GM23338 (cell line): ENCODE results near the gene ADCY7. TPM values are rescaled to one million over a fixed set of nuclear protein-coding genes. Genes with fewer than 3 reads are reported as not detected.

Experiments
- ATAC-seq: fragments of 200-7000 bp; cut with Tn5 transposase; 3 replicates; pipeline ENCODE4 v1.9.1; 2020
- DNase-seq: peaks from one replicate; pipeline ENCODE4 v3.0.0-alpha.2; 2015; ENCODE audit warnings: low spot score
- H2AFZ ChIP-seq: fragments of 200-600 bp; sonication (generic); 2 replicates; pipeline ENCODE4 v1.8.0; 2016; ENCODE audit warnings: antibody characterized with exemption, mild to moderate bottlenecking, moderate library complexity
- H3F3A ChIP-seq: fragments of 200-600 bp; sonication (generic); replicated peaks from 2 replicates; pipeline ENCODE4 v1.8.0; 2017; ENCODE audit warnings: antibody characterized with exemption, mixed run types, low read depth
- H3K27ac ChIP-seq: fragments of 200-600 bp; sonication (generic); 2 replicates; pipeline ENCODE4 v1.6.1; 2016; ENCODE audit warnings: low read depth
- H3K27me3 ChIP-seq: fragments of 200-600 bp; sonication (generic); 2 replicates; pipeline ENCODE4 v1.8.0; 2016; ENCODE audit warnings: mild to moderate bottlenecking, mixed run types, moderate library complexity; ENCODE audit not compliant: insufficient read depth
- H3K36me3 ChIP-seq: fragments of 200-600 bp; sonication (generic); 2 replicates; pipeline ENCODE4 v1.8.0; 2016; ENCODE audit warnings: mild to moderate bottlenecking; ENCODE audit not compliant: insufficient read depth
- H3K4me1 ChIP-seq: fragments of 200-600 bp; sonication (generic); 2 replicates; pipeline ENCODE4 v1.8.0; 2016; ENCODE audit warnings: mild to moderate bottlenecking, moderate library complexity; ENCODE audit not compliant: insufficient read depth
- H3K4me2 ChIP-seq: fragments of 200-600 bp; sonication (generic); 2 replicates; pipeline ENCODE4 v1.7.1; 2017; ENCODE audit warnings: mixed run types
- H3K4me3 ChIP-seq: fragments of 200-600 bp; sonication (generic); 2 replicates; pipeline ENCODE4 v1.6.1; 2016; ENCODE audit warnings: mixed run types
- H3K79me2 ChIP-seq: fragments of 200-600 bp; sonication (generic); replicated peaks from 2 replicates; pipeline ENCODE4 v1.8.0; 2017; ENCODE audit warnings: mild to moderate bottlenecking; ENCODE audit not compliant: insufficient read depth
- H3K9me2 ChIP-seq: fragments of 200-600 bp; sonication (generic); 2 replicates; pipeline ENCODE4 v1.8.0; 2017; ENCODE audit not compliant: insufficient read depth
- H4K20me1 ChIP-seq: fragments of 200-600 bp; sonication (generic); replicated peaks from 2 replicates; pipeline ENCODE4 v1.8.0; 2017; ENCODE audit warnings: mild to moderate bottlenecking; ENCODE audit not compliant: insufficient read depth
- H3K27ac Mint-ChIP-seq: 2 replicates; pipeline ENCODE4 v1.8.0; 2020; ENCODE audit warnings: inconsistent platforms, mild to moderate bottlenecking, moderate library complexity, mixed read lengths
- H3K27me3 Mint-ChIP-seq: 3 replicates; pipeline ENCODE4 v1.8.0; 2022; ENCODE audit warnings: low read depth, mild to moderate bottlenecking, moderate library complexity, mixed read lengths, inconsistent platforms; ENCODE audit not compliant: insufficient read depth, poor library complexity
- H3K36me3 Mint-ChIP-seq: 3 replicates; pipeline ENCODE4 v1.8.0; 2021; ENCODE audit warnings: low read depth, mild to moderate bottlenecking, inconsistent platforms, moderate library complexity, mixed read lengths
- H3K4me1 Mint-ChIP-seq: 3 replicates; pipeline ENCODE4 v1.8.0; 2020; ENCODE audit warnings: mild to moderate bottlenecking, inconsistent platforms, mixed read lengths
- H3K4me3 Mint-ChIP-seq: 3 replicates; pipeline ENCODE4 v1.8.0; 2021; ENCODE audit warnings: moderate library complexity, mild to moderate bottlenecking, inconsistent platforms, mixed read lengths
- H3K9me3 Mint-ChIP-seq: 3 replicates; pipeline ENCODE4 v1.8.0; 2020; ENCODE audit warnings: moderate library complexity, mild to moderate bottlenecking, inconsistent platforms, mixed read lengths
- CREB1 ChIP-seq: fragments of 250-450 bp; sonication (Bioruptor Pico); IDR thresholded peaks from 2 replicates; pipeline ENCODE4 v1.5.0; 2020; ENCODE audit warnings: low read depth, mild to moderate bottlenecking, moderate library complexity
- EZH2 ChIP-seq: fragments of 200-600 bp; sonication (generic); IDR thresholded peaks from one replicate; pipeline ENCODE4 v1.8.0; 2017; ENCODE audit warnings: antibody characterized with exemption, mild to moderate bottlenecking, low read depth; ENCODE audit not compliant: unreplicated experiment
- JUNB ChIP-seq: IDR thresholded peaks from one replicate; pipeline ENCODE4 v1.6.1; 2016; ENCODE audit warnings: antibody characterized with exemption; ENCODE audit not compliant: unreplicated experiment
- NANOG ChIP-seq: IDR thresholded peaks from 2 replicates; pipeline ENCODE4 v1.6.1; 2016; ENCODE audit warnings: antibody characterized with exemption, borderline replicate concordance
- POLR2AphosphoS5 ChIP-seq: IDR thresholded peaks from 2 replicates; pipeline ENCODE4 v1.6.1; 2016; ENCODE audit warnings: antibody characterized with exemption, low read depth
- ZNF114 ChIP-seq: fragments of 250-450 bp; sonication (Bioruptor Pico); IDR thresholded peaks from 2 replicates; pipeline ENCODE4 v1.5.0; 2020; ENCODE audit warnings: mild to moderate bottlenecking, moderate library complexity
- ZNF331 ChIP-seq: fragments of 250-450 bp; sonication (Bioruptor Pico); IDR thresholded peaks from 2 replicates; pipeline ENCODE4 v1.5.0; 2020; ENCODE audit warnings: low read depth, mild to moderate bottlenecking, moderate library complexity
- polyA plus RNA-seq: library from polyadenylated mRNA; unstranded; fragments of >200 nt; fragmentation: Nextera tagmentation; extraction: Ambion mirVana; gene quantifications from 2 replicates; pipeline ENCODE4 v1.2.1, GENCODE V29; 2016
- total RNA-seq: library from RNA; depleted of rRNA; stranded (reverse); fragments of >200 nt; shearing (Covaris generic); gene quantifications from 2 replicates; pipeline ENCODE4 v1.2.3, GENCODE V29; 2014
- TF ChIP-seq, protein P1 (sequence below): IDR thresholded peaks from 2 replicates; pipeline ENCODE4 v1.6.1; 2016; ENCODE audit warnings: antibody characterized with exemption
- TF ChIP-seq, protein P2 (sequence below), 2 experiments: fragments of 200-600 bp in 1 of 2; sonication (generic) in 1 of 2; conservative IDR thresholded peaks; 2 replicates each; pipeline versions ENCODE4 v1.5.1 to v1.6.1; 2016 to 2017; ENCODE audit warnings: antibody characterized with exemption in 2 of 2, low read depth in 2 of 2, mild to moderate bottlenecking in 2 of 2, moderate library complexity in 1 of 2
- TF ChIP-seq, protein P3 (sequence below): IDR thresholded peaks from one replicate; pipeline ENCODE4 v1.6.1; 2018; ENCODE audit warnings: antibody characterized with exemption; ENCODE audit not compliant: unreplicated experiment

Gene ADCY7
- total and polyA plus RNA-seq, 2 experiments from 2014 or later = 2.4 to 10.5 TPM

DNA sequence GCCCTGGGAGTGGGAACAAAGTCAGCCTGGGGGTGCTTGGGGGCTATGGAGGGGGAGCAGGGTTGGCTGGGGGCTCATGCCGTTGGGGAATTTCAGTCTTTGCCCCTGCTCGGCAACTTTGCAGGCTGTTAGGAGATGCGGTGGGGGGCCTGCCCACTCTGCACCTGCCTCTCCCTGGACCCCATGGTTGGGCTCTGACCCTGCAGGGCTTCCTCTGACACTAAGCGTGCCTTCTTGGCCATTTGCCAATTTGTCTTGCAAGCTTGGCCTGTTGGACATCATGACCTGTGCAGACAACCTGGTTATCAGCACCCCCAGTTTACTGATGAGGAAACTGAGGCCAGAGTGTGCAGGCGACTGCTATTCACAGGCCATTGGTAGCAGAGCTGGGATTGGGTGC lies 14.6 kb downstream of the ADCY7 start (continued):
- TF ChIP-seq, protein P1, sequence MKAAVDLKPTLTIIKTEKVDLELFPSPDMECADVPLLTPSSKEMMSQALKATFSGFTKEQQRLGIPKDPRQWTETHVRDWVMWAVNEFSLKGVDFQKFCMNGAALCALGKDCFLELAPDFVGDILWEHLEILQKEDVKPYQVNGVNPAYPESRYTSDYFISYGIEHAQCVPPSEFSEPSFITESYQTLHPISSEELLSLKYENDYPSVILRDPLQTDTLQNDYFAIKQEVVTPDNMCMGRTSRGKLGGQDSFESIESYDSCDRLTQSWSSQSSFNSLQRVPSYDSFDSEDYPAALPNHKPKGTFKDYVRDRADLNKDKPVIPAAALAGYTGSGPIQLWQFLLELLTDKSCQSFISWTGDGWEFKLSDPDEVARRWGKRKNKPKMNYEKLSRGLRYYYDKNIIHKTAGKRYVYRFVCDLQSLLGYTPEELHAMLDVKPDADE = no peak
- no peak for TF ChIP-seq POLR2AphosphoS5
- no peak for TF ChIP-seq NANOG
- TF ChIP-seq, protein P2, sequence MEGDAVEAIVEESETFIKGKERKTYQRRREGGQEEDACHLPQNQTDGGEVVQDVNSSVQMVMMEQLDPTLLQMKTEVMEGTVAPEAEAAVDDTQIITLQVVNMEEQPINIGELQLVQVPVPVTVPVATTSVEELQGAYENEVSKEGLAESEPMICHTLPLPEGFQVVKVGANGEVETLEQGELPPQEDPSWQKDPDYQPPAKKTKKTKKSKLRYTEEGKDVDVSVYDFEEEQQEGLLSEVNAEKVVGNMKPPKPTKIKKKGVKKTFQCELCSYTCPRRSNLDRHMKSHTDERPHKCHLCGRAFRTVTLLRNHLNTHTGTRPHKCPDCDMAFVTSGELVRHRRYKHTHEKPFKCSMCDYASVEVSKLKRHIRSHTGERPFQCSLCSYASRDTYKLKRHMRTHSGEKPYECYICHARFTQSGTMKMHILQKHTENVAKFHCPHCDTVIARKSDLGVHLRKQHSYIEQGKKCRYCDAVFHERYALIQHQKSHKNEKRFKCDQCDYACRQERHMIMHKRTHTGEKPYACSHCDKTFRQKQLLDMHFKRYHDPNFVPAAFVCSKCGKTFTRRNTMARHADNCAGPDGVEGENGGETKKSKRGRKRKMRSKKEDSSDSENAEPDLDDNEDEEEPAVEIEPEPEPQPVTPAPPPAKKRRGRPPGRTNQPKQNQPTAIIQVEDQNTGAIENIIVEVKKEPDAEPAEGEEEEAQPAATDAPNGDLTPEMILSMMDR (conservative IDR thresholded peaks at IDR 0.05; ENCODE audit: low read depth in 2 of 2) = no peak

DNA sequence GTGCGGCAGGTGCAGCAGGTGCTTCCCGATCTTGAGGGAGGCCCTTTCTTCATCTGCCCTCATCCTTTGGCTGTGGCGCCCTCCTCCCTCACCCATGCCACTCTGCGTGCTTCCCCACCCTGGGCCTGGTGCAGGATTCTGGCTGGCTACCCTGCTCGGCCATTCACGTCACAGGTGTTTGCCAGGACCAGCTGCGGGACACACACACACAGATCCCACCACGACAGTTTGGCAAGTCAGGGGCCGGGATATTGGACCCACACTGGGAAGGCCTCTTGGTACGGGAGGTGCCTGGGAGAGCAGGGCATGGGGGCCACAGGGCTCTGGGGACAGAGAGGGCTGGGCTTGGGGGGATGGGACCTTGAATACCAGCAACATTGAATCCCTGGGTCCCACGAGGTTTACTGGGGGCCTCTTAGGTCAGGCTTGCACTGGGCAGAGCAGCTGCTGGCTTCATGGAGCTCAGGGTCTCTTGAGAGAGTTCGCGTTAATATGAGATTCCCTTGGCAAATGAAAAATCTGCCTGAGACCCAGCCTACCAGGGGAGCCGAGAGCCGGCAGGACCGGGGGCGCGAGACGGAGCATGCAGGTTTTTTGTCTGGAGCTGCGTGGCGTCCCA lies 15.1 kb downstream of the ADCY7 start:
- no peaks in the 10 kb centered on the region for H3K27me3 ChIP-seq
- Mint-ChIP-seq H3K27me3 (peaks cover 2% of the 10 kb centered on the region), H3K4me3 (no peak overlapping the region), H3K27ac (no peak overlapping the region), H3K36me3 (no peaks in the 10 kb centered on the region), H3K4me1 (peaks cover 20% of the 10 kb centered on the region), H3K9me3 (peaks cover 2% of the 10 kb centered on the region; the same call in 1 of the 3 replicates)
- no peaks in the 10 kb centered on the region; the same call in 1 of the 2 replicates for H4K20me1 ChIP-seq
- no peak overlapping the region for H3K27ac ChIP-seq
- H3K79me2 ChIP-seq = no peaks in the 10 kb centered on the region
- H3K4me3 ChIP-seq = no peak overlapping the region
- no peaks in the 10 kb centered on the region for H3F3A ChIP-seq
- ATAC-seq (peak; percentile 24), DNase-seq (no peak)
- H2AFZ ChIP-seq = no peak overlapping the region; the same call in 1 of the 2 replicates
- peaks cover 11% of the 10 kb centered on the region for H3K4me1 ChIP-seq
- no peak overlapping the region for H3K4me2 ChIP-seq
- TF ChIP-seq EZH2 (no peak), ZNF331 (CRISPR knock-in tag) (no peak), POLR2AphosphoS5 (no peak)
- TF ChIP-seq, protein P2 (conservative IDR thresholded peaks at IDR 0.05; ENCODE audit: low read depth in 2 of 2) = peak in 1 of 2 experiments; percentile 21; a peak in 1 of 4 replicates
- no peaks in the 10 kb centered on the region for H3K36me3 ChIP-seq
- H3K9me2 ChIP-seq = no peaks in the 10 kb centered on the region

DNA sequence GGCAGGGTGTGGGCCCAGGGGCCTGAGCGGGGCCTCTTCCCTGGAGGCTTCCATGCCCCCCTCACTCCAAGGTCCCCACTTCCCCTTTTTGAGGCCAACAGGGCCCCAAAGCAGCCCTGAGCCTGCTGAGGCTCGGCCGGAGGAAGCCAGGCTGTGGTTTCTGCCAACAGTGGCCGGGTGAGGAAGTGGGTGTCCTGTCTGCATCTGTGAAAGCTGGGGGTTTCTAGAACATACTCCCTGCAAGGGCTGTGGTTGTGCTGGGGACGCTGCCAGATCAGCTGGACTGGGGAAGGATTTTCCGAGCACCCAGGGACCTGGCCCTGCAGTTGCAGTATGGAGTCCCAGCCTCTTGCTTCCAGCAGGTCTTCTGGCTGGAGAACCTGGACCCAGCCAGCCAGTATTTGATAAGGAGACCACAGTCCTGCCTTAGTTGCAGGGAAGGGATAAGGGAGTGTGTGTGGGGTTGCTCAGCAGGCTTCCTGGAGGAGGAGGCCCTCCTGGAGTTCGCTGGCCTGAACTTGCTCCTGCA lies 15.7 kb downstream of the ADCY7 start:
- no peaks in the 10 kb centered on the region for H3F3A ChIP-seq
- no peaks in the 10 kb centered on the region for H3K27me3 ChIP-seq
- no peaks in the 10 kb centered on the region; the same call in 1 of the 2 replicates for H4K20me1 ChIP-seq
- no peak overlapping the region for H3K4me3 ChIP-seq
- H3K27ac Mint-ChIP-seq = peak overlapping the region; percentile 40; the same call in 1 of the 2 replicates
- no peaks in the 10 kb centered on the region for H3K36me3 ChIP-seq
- H3K4me1 Mint-ChIP-seq = peaks cover 20% of the 10 kb centered on the region
- DNase-seq (no peak), ATAC-seq (no peak; the same call in 1 of the 3 replicates)
- H3K9me2 ChIP-seq = no peaks in the 10 kb centered on the region
- no peak overlapping the region for H3K27ac ChIP-seq
- H3K4me3 Mint-ChIP-seq = no peak overlapping the region
- peaks cover 2% of the 10 kb centered on the region for H3K27me3 Mint-ChIP-seq
- H2AFZ ChIP-seq = no peak overlapping the region
- no peak overlapping the region for H3K4me2 ChIP-seq
- H3K36me3 Mint-ChIP-seq = no peaks in the 10 kb centered on the region
- H3K79me2 ChIP-seq = no peaks in the 10 kb centered on the region
- H3K9me3 Mint-ChIP-seq = peaks cover 4% of the 10 kb centered on the region; the same call in 1 of the 3 replicates
- H3K4me1 ChIP-seq = peaks cover 11% of the 10 kb centered on the region
- TF ChIP-seq NANOG (no peak), JUNB (no peak), ZNF331 (CRISPR knock-in tag) (no peak), ZNF114 (no peak), CREB1 (CRISPR knock-in tag) (no peak)
- TF ChIP-seq, protein P3, sequence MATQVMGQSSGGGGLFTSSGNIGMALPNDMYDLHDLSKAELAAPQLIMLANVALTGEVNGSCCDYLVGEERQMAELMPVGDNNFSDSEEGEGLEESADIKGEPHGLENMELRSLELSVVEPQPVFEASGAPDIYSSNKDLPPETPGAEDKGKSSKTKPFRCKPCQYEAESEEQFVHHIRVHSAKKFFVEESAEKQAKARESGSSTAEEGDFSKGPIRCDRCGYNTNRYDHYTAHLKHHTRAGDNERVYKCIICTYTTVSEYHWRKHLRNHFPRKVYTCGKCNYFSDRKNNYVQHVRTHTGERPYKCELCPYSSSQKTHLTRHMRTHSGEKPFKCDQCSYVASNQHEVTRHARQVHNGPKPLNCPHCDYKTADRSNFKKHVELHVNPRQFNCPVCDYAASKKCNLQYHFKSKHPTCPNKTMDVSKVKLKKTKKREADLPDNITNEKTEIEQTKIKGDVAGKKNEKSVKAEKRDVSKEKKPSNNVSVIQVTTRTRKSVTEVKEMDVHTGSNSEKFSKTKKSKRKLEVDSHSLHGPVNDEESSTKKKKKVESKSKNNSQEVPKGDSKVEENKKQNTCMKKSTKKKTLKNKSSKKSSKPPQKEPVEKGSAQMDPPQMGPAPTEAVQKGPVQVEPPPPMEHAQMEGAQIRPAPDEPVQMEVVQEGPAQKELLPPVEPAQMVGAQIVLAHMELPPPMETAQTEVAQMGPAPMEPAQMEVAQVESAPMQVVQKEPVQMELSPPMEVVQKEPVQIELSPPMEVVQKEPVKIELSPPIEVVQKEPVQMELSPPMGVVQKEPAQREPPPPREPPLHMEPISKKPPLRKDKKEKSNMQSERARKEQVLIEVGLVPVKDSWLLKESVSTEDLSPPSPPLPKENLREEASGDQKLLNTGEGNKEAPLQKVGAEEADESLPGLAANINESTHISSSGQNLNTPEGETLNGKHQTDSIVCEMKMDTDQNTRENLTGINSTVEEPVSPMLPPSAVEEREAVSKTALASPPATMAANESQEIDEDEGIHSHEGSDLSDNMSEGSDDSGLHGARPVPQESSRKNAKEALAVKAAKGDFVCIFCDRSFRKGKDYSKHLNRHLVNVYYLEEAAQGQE = no peak
- TF ChIP-seq, protein P1 = no peak
